K562 (cell line): ENCODE results near the gene CEP76. TPM values are rescaled to one million over a fixed set of nuclear protein-coding genes. Genes with fewer than 3 reads are reported as not detected.

Experiments used
- BRD4 ChIP-seq: fragments of 200-600 bp; sonication (generic); IDR thresholded peaks from 2 replicates; pipeline ENCODE4 v1.6.1; 2017; ENCODE audit warnings: inconsistent platforms
- CREB3L1 ChIP-seq: fragments of 450-650 bp; IDR thresholded peaks from 2 replicates; pipeline ENCODE4 v1.6.1; 2014; ENCODE audit warnings: low read depth, mild to moderate bottlenecking, moderate library complexity, borderline replicate concordance
- ELF1 ChIP-seq: fragments of 200-800 bp; sonication (Bioruptor generic); IDR thresholded peaks from 2 replicates; pipeline ENCODE4 v1.6.1; 2016; ENCODE audit warnings: missing genetic modification characterization, missing compliant biosample characterization
- ETS2 ChIP-seq: IDR thresholded peaks from 2 replicates; pipeline ENCODE4 v1.6.1; 2016; ENCODE audit warnings: borderline replicate concordance, missing genetic modification characterization, mild to moderate bottlenecking, moderate library complexity, missing compliant biosample characterization; ENCODE audit not compliant: poor library complexity, severe bottlenecking
- FOXP4 ChIP-seq: sonication (generic); formaldehyde crosslinking; IDR thresholded peaks from 2 replicates; pipeline ENCODE4 v1.8.0; 2022; ENCODE audit warnings: mild to moderate bottlenecking, missing genetic modification reagents, borderline replicate concordance
- GABPB2 ChIP-seq: fragments of 250-450 bp; sonication (Bioruptor Pico); conservative IDR thresholded peaks from 2 replicates; pipeline ENCODE4 v1.5.1; 2021; ENCODE audit warnings: mild to moderate bottlenecking
- GATAD2A ChIP-seq: fragments of 450-650 bp; IDR thresholded peaks from 2 replicates; pipeline ENCODE4 v1.6.1; 2017
- JUN ChIP-seq, 2 experiments: sonication (generic) in 1 of 2; formaldehyde crosslinking in 1 of 2; IDR thresholded peaks; 2 replicates each; pipeline versions ENCODE4 v1.6.1 to v1.8.0; 2012 to 2022; ENCODE audit warnings: borderline replicate concordance in 2 of 2, mild to moderate bottlenecking in 2 of 2, improper control_type of control experiment in 1 of 2, low read depth in 1 of 2, low read length in 1 of 2, missing genetic modification reagents in 1 of 2
- KDM1A ChIP-seq, 2 experiments: fragments of 450-650 bp; IDR thresholded peaks; 2 replicates each; pipeline ENCODE4 v1.6.1; 2016; ENCODE audit warnings: mild to moderate bottlenecking in 2 of 2
- MBD1 ChIP-seq: fragments of 250-450 bp; sonication (Bioruptor Pico); IDR thresholded peaks from 2 replicates; pipeline ENCODE4 v1.8.0; 2022; ENCODE audit warnings: inconsistent platforms
- NR0B1 ChIP-seq: fragments of 450-650 bp; IDR thresholded peaks from one replicate; pipeline ENCODE4 v1.6.1; 2018; ENCODE audit warnings: mild to moderate bottlenecking, moderate library complexity; ENCODE audit not compliant: partially characterized antibody
- NRF1 ChIP-seq, 2 experiments: fragments of 450-650 bp; IDR thresholded peaks in 1 of 2; conservative IDR thresholded peaks in 1 of 2; 2 replicates each; pipeline ENCODE4 v1.6.1; 2014; ENCODE audit warnings: mild to moderate bottlenecking in 2 of 2
- PHF8 ChIP-seq: fragments of 200-600 bp; sonication (generic); IDR thresholded peaks from 2 replicates; pipeline ENCODE4 v1.6.1; 2012; ENCODE audit warnings: mixed run types, mild to moderate bottlenecking, inconsistent platforms, low read length, moderate library complexity, borderline replicate concordance
- PML ChIP-seq: IDR thresholded peaks from 2 replicates; pipeline ENCODE4 v1.6.1; 2012; ENCODE audit warnings: low read length, inconsistent platforms
- SMAD2 ChIP-seq: fragments of 150-350 bp; IDR thresholded peaks from 2 replicates; pipeline ENCODE4 v1.6.1; 2014; ENCODE audit warnings: low read depth, mild to moderate bottlenecking, low read length
- SOX6 ChIP-seq: fragments of 450-650 bp; IDR thresholded peaks from 2 replicates; pipeline ENCODE4 v1.6.1; 2014; ENCODE audit warnings: mild to moderate bottlenecking
- ZNF143 ChIP-seq: sonication (generic); formaldehyde crosslinking; IDR thresholded peaks from 2 replicates; pipeline ENCODE4 v1.9.0; 2022; ENCODE audit warnings: mild to moderate bottlenecking, missing genetic modification reagents
- ZNF146 ChIP-seq: IDR thresholded peaks from one replicate; pipeline ENCODE4 v1.6.1; 2018; ENCODE audit warnings: missing compliant biosample characterization; ENCODE audit not compliant: unreplicated experiment
- ZNF507 ChIP-seq: conservative IDR thresholded peaks from 2 replicates; pipeline ENCODE4 v1.6.1; 2017; ENCODE audit warnings: missing genetic modification characterization, missing compliant biosample characterization
- ZNF785 ChIP-seq: fragments of 250-450 bp; sonication (Bioruptor Pico); IDR thresholded peaks from 2 replicates; pipeline ENCODE4 v1.4.0; 2020; ENCODE audit warnings: mild to moderate bottlenecking
- ZSCAN29 ChIP-seq: fragments of 450-650 bp; IDR thresholded peaks from 2 replicates; pipeline ENCODE4 v1.6.1; 2017
- ZSCAN32 ChIP-seq: fragments of 450-650 bp; formaldehyde crosslinking; IDR thresholded peaks from 2 replicates; pipeline ENCODE4 v1.4.0; 2020; ENCODE audit warnings: mild to moderate bottlenecking, moderate library complexity
- polyA plus RNA-seq, 8 experiments: library from polyadenylated mRNA; depleted of rRNA in 4 of 8; stranded (reverse) in 5 of 8; unstranded in 3 of 8; fragments of >200 nt; fragmentation: Nextera tagmentation in 2 of 8; fragmentation: Illumina TruSeq in 1 of 8; extraction: Ambion mirVana in 2 of 8; extraction: Trizol in 1 of 8; gene quantifications; 2 replicates each; pipeline versions ENCODE4 v1.2.1 to v1.2.3, GENCODE V29; 2011 to 2014; ENCODE audit warnings: inconsistent platforms in 1 of 8, missing spikeins in 1 of 8
- total RNA-seq, 7 experiments: library from RNA; depleted of rRNA in 6 of 7; stranded (reverse); fragments of >200 nt in 6 of 7; fragmentation: Illumina TruSeq in 2 of 7; extraction: Trizol in 2 of 7; gene quantifications; 2 replicates each; pipeline versions ENCODE4 v1.2.1 to v1.2.3, GENCODE V29; 2011 to 2021; ENCODE audit warnings: low replicate concordance in 1 of 7

The CEP76 gene
- total and polyA plus RNA-seq, 9 of the 15 experiments (the other 6 are each of a cell fraction or from before 2014, with no cell fraction given): 5.3 to 27.3 (median 19.3) TPM

- TF ChIP-seq FOXP4: peak; percentile 24; the same call in 1 of the 2 replicates
- no peak for TF ChIP-seq ZNF146 (CRISPR knock-in tag)
- 0 out of 2 replicates have a peak, but pooled peaks have one; percentile 36 for TF ChIP-seq PML
- TF ChIP-seq SMAD2: no peak
- no peak for TF ChIP-seq NR0B1
- peak; percentile 41 for TF ChIP-seq BRD4
- no peak for TF ChIP-seq ZNF507 (tag)
- TF ChIP-seq GATAD2A: no peak
- peak; percentile 93 for TF ChIP-seq ELF1 (tag)
- TF ChIP-seq CREB3L1: peak; percentile 78
- no peak for TF ChIP-seq ZNF785 (CRISPR knock-in tag)
- peak; percentile 85 to 87 for TF ChIP-seq NRF1 (conservative IDR thresholded peaks at IDR 0.05 in 1 of 2, IDR thresholded peaks at IDR 0.05 in 1 of 2)
- peak; percentile 41; the same call in 1 of the 2 replicates for TF ChIP-seq JUN (IDR thresholded peaks at IDR 0.05; ENCODE audit: borderline replicate concordance, low read depth, low read length)
- TF ChIP-seq JUN (CRISPR knock-in tag; IDR thresholded peaks at IDR 0.05; ENCODE audit: borderline replicate concordance): no peak
- TF ChIP-seq MBD1: no peak
- no peak for TF ChIP-seq ZSCAN32 (CRISPR knock-in tag)
- TF ChIP-seq ETS2 (tag): no peak
- TF ChIP-seq ZNF143 (CRISPR knock-in tag): no peak
- no peak for TF ChIP-seq GABPB2 (CRISPR knock-in tag)
- TF ChIP-seq ZSCAN29: peak; percentile 31; the same call in 1 of the 2 replicates
- TF ChIP-seq SOX6: no peak; the same call in 1 of the 2 replicates
- TF ChIP-seq KDM1A (IDR thresholded peaks at IDR 0.05): no peak
- TF ChIP-seq PHF8: peak; percentile 97
Measured at GRCh38 chr18:12702221-12703095, at the start of gene CEP76, which contains the start of gene PSMG2 (continued).
